ENCODE measurements around the gene LOX.
"Not testable (repeated sequence)": the region's sequence is repeated elsewhere in the genome, so short reads cannot be mapped to it uniquely, and the experiment has no call there.

LOX gene

GRCh38 chr5:122097391-122097790 is 19.3 kb upstream of the LOX start:
- peaks cover 1% of the 10 kb centered on the region; the same call in 1 of the 2 replicates for H3K4me1 ChIP-seq (ENCODE audit: control insufficient read depth, insufficient read depth, low read length)
- H3K27ac ChIP-seq (ENCODE audit: low read length) = no peak overlapping the region
- DNase-seq (ENCODE audit: low read depth, low spot score) = no peak
- no peak overlapping the region for H3K4me3 ChIP-seq (ENCODE audit: low read length)
- H3K27me3 ChIP-seq (ENCODE audit: control insufficient read depth, insufficient read depth, low read length) = no peaks in the 10 kb centered on the region
- no peaks in the 10 kb centered on the region for H3K9me3 ChIP-seq (ENCODE audit: control insufficient read depth, insufficient read depth, low read length)
- no peaks in the 10 kb centered on the region for H3K36me3 ChIP-seq (ENCODE audit: control insufficient read depth, insufficient read depth, low read length)
- WGBS (ENCODE audit: insufficient coverage, insufficient read length) = no CpG with 5 or more reads among the region's 1 CpG

GRCh38 chr5:122095158-122095557 is 17.1 kb upstream of the LOX start:
- Histone ChIP-seq H3K4me3 (ENCODE audit: low read length) (no peak overlapping the region), H3K27me3 (ENCODE audit: control insufficient read depth, insufficient read depth, low read length) (no peaks in the 10 kb centered on the region), H3K36me3 (ENCODE audit: control insufficient read depth, insufficient read depth, low read length) (no peaks in the 10 kb centered on the region), H3K9me3 (ENCODE audit: control insufficient read depth, insufficient read depth, low read length) (no peaks in the 10 kb centered on the region), H3K4me1 (ENCODE audit: control insufficient read depth, insufficient read depth, low read length) (peaks cover 1% of the 10 kb centered on the region; the same call in 1 of the 2 replicates), H3K27ac (ENCODE audit: low read length) (no peak overlapping the region)
- DNase-seq (ENCODE audit: low read depth, low spot score) = no peak
- WGBS (ENCODE audit: insufficient coverage, insufficient read length) = no CpG with 5 or more reads among the region's 3 CpGs

- DNase-seq (ENCODE audit: low read depth, low spot score); H3K27me3 ChIP-seq (ENCODE audit: control insufficient read depth, insufficient read depth, low read length); H3K27ac ChIP-seq (ENCODE audit: low read length); H3K9me3 ChIP-seq (ENCODE audit: control insufficient read depth, insufficient read depth, low read length); H3K36me3 ChIP-seq (ENCODE audit: control insufficient read depth, insufficient read depth, low read length); H3K4me1 ChIP-seq (ENCODE audit: control insufficient read depth, insufficient read depth, low read length); H3K4me3 ChIP-seq (ENCODE audit: low read length): not testable (repeated sequence)
- WGBS (ENCODE audit: insufficient coverage, insufficient read length) = no CpG with 5 or more reads among the region's 5 CpGs
Observed at GRCh38 chr5:122094251-122094650, 16.2 kb upstream of the LOX start.

- H3K36me3 ChIP-seq (ENCODE audit: control insufficient read depth, insufficient read depth, low read length) = no peaks in the 10 kb centered on the region
- no CpG with 5 or more reads among the region's 7 CpGs for WGBS (ENCODE audit: insufficient coverage, insufficient read length)
- H3K27ac ChIP-seq (ENCODE audit: low read length) = no peak overlapping the region
Observed at GRCh38 chr5:122093415-122094180, 15.5 kb upstream of the LOX start.

DNA sequence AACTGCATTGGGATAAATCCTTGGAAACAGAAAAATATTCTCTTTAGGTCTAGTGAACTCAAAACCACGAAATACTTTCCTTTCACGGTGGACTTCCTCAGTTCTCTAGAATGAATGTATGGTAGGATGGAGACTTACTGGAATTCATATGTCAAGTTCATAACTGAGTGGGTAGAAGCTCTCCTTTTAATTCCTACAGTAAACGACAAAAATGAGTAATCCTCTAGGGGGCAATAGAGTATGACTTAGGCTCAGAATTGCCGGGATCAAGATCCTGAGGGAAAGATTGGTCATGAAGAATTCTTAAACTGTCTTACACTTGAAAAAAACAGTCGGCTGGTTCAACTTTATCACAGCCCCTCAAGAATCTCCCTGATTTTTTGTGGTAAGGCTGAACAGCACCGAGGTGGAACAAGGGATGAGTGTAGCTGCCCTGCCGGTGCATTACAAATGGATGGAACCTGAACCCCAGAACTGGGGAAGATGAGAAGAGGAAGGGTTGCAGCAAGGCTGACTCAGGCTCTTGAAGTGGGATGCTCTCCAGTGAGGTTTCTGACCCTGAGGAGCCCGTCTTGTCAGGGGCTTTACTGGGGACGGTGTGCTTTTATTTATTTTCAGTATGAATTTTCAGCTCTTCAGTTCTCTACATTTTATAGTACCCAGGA is 14.0 kb upstream of the LOX start:
- Histone ChIP-seq H3K4me3 (ENCODE audit: low read length) (no peak overlapping the region), H3K9me3 (ENCODE audit: control insufficient read depth, insufficient read depth, low read length) (no peaks in the 10 kb centered on the region), H3K27me3 (ENCODE audit: control insufficient read depth, insufficient read depth, low read length) (no peaks in the 10 kb centered on the region), H3K36me3 (ENCODE audit: control insufficient read depth, insufficient read depth, low read length) (no peaks in the 10 kb centered on the region), H3K4me1 (ENCODE audit: control insufficient read depth, insufficient read depth, low read length) (no peaks in the 10 kb centered on the region), H3K27ac (ENCODE audit: low read length) (no peak overlapping the region)
- DNase-seq (ENCODE audit: low read depth, low spot score) = no peak
- no CpG with 5 or more reads among the region's 9 CpGs for WGBS (ENCODE audit: insufficient coverage, insufficient read length)

More at GRCh38 chr5:122093415-122094180, 15.5 kb upstream of the LOX start:
- H3K9me3 ChIP-seq (ENCODE audit: control insufficient read depth, insufficient read depth, low read length) = no peaks in the 10 kb centered on the region
- no peak overlapping the region for H3K4me3 ChIP-seq (ENCODE audit: low read length)
- H3K27me3 ChIP-seq (ENCODE audit: control insufficient read depth, insufficient read depth, low read length) = no peaks in the 10 kb centered on the region
- no peaks in the 10 kb centered on the region for H3K4me1 ChIP-seq (ENCODE audit: control insufficient read depth, insufficient read depth, low read length)
- no peak for DNase-seq (ENCODE audit: low read depth, low spot score)

GRCh38 chr5:122089096-122090013 is 11.3 kb upstream of the LOX start:
- Histone ChIP-seq H3K4me3 (ENCODE audit: low read length) (no peak overlapping the region), H3K36me3 (ENCODE audit: control insufficient read depth, insufficient read depth, low read length) (no peaks in the 10 kb centered on the region), H3K9me3 (ENCODE audit: control insufficient read depth, insufficient read depth, low read length) (no peaks in the 10 kb centered on the region), H3K27me3 (ENCODE audit: control insufficient read depth, insufficient read depth, low read length) (no peaks in the 10 kb centered on the region), H3K27ac (ENCODE audit: low read length) (no peak overlapping the region), H3K4me1 (ENCODE audit: control insufficient read depth, insufficient read depth, low read length) (no peaks in the 10 kb centered on the region)
- no peak for DNase-seq (ENCODE audit: low read depth, low spot score)
- WGBS (ENCODE audit: insufficient coverage, insufficient read length) = no CpG with 5 or more reads among the region's 2 CpGs

DNA sequence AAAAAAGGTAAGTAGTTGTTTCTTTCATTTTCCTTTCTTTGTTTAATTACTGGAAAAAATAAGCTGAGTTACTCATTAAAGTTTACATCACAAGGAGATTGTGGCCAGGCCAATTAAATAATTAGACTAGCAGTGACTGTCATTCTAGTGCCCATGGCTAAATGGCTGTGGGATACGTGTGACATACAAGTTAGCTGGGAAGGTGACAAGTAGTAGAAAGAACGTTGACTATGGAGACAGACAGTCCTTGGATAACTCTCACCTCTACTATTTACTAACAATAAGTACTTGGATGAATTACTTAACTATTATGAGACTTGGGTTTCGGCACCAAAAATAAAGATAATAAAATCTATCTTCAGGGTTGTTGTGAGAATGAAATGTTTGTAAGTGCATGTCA is 7.0 kb upstream of the LOX start:
- Histone ChIP-seq H3K4me1 (ENCODE audit: control insufficient read depth, insufficient read depth, low read length) (no peaks in the 10 kb centered on the region), H3K27me3 (ENCODE audit: control insufficient read depth, insufficient read depth, low read length) (no peaks in the 10 kb centered on the region), H3K4me3 (ENCODE audit: low read length) (no peak overlapping the region), H3K36me3 (ENCODE audit: control insufficient read depth, insufficient read depth, low read length) (no peaks in the 10 kb centered on the region), H3K9me3 (ENCODE audit: control insufficient read depth, insufficient read depth, low read length) (no peaks in the 10 kb centered on the region), H3K27ac (ENCODE audit: low read length) (no peak overlapping the region)
- no CpG with 5 or more reads among the region's 3 CpGs for WGBS (ENCODE audit: insufficient coverage, insufficient read length)
- DNase-seq (ENCODE audit: low read depth, low spot score) = no peak

DNA sequence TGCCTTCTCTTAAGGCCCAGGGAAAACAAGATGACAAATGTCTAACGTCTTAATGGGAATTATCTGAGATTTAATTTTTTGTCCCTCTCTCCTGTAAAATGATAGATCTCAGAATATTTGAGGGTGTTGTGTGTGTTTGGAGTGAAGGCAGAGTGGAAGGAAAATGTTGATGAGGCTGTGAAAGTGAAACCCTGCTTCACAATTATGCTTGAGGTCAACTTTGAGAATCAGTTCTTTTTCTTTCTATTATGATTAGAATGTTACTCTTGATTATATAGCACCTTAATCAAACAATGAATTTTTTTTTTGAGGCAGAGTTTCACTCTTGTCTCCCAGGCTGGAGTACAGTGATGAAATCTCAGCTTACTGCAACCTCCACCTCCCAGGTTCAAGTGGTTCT is 5.5 kb upstream of the LOX start:
- Histone ChIP-seq H3K4me1 (ENCODE audit: control insufficient read depth, insufficient read depth, low read length) (no peaks in the 10 kb centered on the region), H3K27me3 (ENCODE audit: control insufficient read depth, insufficient read depth, low read length) (no peaks in the 10 kb centered on the region; the same call in 1 of the 2 replicates), H3K9me3 (ENCODE audit: control insufficient read depth, insufficient read depth, low read length) (no peaks in the 10 kb centered on the region), H3K4me3 (ENCODE audit: low read length) (no peak overlapping the region), H3K36me3 (ENCODE audit: control insufficient read depth, insufficient read depth, low read length) (no peaks in the 10 kb centered on the region), H3K27ac (ENCODE audit: low read length) (no peak overlapping the region)
- no CpG with 5 or more reads among the region's 1 CpG for WGBS (ENCODE audit: insufficient coverage, insufficient read length)
- no peak for DNase-seq (ENCODE audit: low read depth, low spot score)

DNA sequence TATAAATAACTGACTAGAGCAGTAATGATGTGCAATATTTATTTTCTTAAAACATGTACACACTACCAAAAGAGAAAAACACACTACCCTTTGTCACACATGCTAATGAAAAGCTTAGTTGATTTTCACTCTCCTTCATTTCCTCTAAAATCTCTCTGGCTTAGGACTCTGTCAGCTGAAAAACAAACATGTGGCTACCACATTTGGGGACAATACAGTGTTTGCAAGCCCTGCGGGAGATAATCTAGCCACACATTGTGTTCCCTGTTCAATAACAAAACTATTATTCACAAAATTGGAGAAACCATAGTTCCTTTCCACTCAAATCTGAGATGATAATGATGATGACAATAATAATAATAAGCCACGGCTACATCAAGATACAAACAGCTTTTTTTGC is 3.5 kb upstream of the LOX start:
- Histone ChIP-seq H3K4me3 (ENCODE audit: low read length) (no peak overlapping the region), H3K36me3 (ENCODE audit: control insufficient read depth, insufficient read depth, low read length) (no peaks in the 10 kb centered on the region), H3K27me3 (ENCODE audit: control insufficient read depth, insufficient read depth, low read length) (peaks cover 15% of the 10 kb centered on the region; the same call in 1 of the 2 replicates), H3K9me3 (ENCODE audit: control insufficient read depth, insufficient read depth, low read length) (no peaks in the 10 kb centered on the region), H3K27ac (ENCODE audit: low read length) (no peak overlapping the region), H3K4me1 (ENCODE audit: control insufficient read depth, insufficient read depth, low read length) (no peaks in the 10 kb centered on the region)
- no CpG with 5 or more reads among the region's 2 CpGs for WGBS (ENCODE audit: insufficient coverage, insufficient read length)
- DNase-seq (ENCODE audit: low read depth, low spot score) = no peak

Measured in iPS DF 6.9 (cell line).